NCI-H128 (cell line): Measurements from ENCODE around the gene STXBP5.
"Not testable (repeated sequence)": the region's sequence is repeated elsewhere in the genome, so short reads cannot be mapped to it uniquely, and the experiment has no call there.

Experiments used
- DNase-seq: peaks from one replicate; lab custom pipeline; 2025; ENCODE audit not compliant: unreplicated experiment; lab: John Stamatoyannopoulos, UW

The STXBP5 gene

DNA sequence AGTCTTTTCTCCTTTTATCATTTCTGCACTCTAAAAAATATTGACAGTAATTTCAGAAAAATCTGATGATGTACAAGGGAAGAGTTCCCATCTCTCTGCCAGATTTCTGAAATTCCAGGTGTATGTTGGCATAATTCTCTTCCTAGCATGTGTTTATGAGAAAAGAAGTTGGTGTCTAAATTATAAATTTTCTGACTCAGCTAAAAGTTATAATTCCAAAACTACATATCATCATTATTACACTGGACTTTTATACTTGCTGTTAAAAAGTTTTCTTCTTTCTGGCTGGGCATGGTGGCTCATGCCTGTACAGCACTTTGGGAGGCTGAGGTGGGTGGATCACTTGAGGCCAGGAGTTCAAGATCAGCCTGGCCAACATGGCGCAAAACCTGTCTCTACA is 168.6 kb downstream of the STXBP5 start:
- DNase-seq = no peak

GRCh38 chr6:147378819-147379218 is 174.6 kb downstream of the STXBP5 start:
- no peak for DNase-seq

GRCh38 chr6:147380841-147381240 is 176.6 kb downstream of the STXBP5 start:
- DNase-seq = not testable (repeated sequence)

GRCh38 chr6:147381712-147382111 is 177.5 kb downstream of the STXBP5 start:
- DNase-seq = no peak

GRCh38 chr6:147382945-147383554 is 178.8 kb downstream of the STXBP5 start:
- no peak for DNase-seq

DNA sequence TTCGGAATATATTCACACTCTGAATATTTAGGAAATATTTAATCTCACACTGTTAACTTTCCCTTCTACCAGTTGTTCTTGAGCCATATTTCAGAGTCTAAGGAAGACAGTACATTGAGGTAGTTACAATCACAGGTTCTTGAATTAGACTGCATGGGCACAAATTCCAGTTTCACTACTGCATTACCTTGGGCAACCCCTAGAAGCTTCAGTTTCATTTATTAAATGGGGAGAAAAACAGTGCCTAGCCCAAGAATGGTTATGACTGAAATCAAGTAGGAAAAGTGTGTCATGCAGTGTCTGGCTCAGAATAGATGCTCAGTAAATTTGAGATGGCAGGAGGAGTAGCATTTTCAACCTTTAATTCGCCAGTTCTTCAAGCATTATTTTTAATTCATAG is 179.8 kb downstream of the STXBP5 start:
- no peak for DNase-seq

GRCh38 chr6:147384737-147385710 is 180.8 kb downstream of the STXBP5 start:
- no peak for DNase-seq

DNA sequence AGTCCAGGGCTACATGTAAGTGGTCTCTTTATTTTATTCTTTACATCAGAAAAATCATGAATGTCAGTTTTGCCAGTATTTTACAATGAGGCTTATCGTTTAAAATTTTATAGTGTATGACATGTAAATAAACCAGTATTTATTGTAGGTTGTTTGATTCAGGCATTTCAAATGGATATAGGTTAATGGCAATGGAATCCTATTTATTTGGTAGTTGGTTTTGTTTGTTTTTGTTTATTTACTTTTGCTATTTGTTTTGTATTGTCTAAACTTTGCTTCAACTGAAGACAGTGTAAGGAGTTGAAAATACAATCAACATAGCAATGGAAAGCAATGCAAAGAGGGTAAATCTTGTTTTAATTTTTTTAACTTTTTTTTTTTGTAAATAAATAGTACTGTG is 185.2 kb downstream of the STXBP5 start:
- no peak for DNase-seq

DNA sequence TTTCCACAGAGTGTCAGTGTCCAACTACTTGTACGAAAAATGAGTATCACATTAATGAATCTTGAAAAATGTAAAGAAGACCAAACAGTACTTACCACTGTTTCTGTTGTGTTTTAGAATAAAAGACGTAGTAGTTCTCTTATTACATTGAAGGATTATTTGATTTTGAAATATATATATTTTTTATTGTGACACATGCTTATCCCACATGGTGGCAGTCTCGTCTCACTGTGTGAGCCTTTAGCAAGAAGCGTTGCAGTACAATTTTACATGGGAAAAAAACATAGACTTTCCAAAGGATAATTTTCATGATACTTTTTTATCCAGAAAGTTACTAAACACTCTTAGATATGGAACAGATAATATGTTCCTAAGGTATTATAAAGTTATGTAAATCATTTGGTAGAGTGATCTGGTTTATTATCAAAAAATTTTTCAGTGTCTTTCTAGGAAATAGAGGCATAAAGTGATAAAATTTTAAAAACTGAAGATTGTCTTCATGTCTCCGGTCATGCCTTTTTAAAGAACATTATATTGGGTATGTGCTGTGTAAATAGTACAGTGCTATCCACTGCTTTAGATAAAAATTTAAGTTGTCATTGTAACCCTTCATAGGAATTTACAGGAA is 186.8 kb downstream of the STXBP5 start:
- DNase-seq = no peak

DNA sequence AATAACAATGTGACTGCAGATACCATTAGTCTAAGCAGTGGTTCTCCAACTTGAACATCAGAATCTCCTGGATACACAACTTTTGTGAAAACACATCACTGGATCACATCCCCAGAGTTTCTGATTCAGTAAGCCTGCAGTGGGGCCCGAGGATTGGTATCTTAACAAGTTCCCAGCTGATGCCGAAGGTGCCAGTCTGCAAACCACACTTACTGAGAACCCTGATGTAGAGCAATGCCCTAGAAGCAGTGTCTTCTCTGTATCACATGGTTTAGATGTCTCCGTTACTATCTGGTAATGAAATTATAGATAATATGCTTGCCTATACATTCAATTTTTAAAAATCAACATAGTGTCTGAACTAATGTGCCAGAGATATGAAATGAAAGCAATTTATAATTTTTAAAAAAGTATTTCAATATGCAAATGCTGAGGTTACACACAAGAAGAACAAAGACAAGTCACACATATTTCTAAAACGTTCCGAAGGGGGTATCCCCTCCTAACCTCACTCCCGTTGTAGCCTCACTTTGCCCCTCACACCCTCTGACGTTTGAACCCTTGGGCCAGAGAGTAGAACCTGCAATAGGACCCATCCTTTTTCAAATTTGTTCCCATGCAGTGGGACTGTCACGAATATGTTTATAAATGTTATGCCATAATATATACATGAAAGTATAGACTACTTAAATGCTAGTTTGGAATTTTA is 188.9 kb downstream of the STXBP5 start:
- DNase-seq = no peak

GRCh38 chr6:147395158-147395557 is 190.9 kb downstream of the STXBP5 start:
- DNase-seq = no peak

DNA sequence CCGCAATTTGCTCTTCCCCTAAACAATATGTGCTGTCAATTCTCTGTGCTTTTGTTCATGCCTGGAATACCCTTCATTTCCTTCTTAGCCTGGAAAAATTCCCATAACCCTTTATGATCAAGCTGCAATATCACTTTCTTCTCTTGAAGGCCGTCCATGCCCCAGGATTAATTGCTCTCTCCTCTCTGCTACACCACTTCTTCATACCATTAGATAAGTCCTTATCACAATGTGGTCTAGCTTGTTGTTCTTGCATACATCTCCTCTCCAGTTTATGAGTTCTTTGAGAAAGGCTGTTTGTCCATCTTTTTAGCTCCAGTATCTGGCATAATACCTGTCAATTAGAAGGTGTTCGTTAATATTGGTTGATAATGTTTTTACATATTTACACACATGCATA is 193.1 kb downstream of the STXBP5 start:
- DNase-seq = no peak

DNA sequence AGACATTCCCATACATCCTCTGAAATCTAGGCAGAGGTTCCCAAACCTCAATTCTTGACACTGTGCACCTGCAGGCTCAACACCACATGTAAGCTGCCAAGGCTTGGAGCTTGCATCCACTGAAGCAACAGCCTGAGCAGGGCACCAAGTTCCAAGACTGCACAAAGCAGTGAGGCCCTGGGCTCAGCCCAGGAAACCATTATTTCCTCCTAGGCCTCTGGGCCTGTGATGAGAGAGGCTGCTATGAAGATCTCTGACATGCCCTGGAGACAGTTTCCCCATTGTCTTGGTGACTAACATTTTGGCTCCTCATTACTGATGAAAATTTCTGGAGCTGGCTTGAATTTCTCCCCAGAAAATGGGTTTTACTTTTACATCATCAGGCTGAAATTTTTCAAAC is 196.8 kb downstream of the STXBP5 start:
- DNase-seq = no peak

GRCh38 chr6:147401779-147402178 is 197.6 kb downstream of the STXBP5 start:
- DNase-seq = no peak

DNA sequence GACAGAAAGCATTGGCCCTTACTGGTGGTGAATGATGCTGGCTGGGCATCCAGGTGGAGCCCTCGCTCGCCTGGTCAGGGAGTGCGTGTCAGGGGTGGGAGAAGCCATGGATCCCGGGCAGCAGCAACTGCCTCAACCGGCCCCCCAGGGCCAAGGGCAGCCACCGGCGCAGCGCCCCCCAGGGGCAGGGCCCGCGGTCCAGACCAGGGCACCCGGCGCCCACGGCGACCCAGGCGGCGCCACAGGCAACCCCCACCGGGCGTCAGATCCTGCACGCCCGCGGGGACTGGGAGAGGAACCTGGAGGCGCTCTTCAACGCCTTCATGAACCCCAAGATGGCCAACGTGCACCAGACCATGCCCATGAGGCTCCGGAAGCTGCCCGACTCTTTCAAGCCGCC is 202.6 kb downstream of the STXBP5 start:
- no peak for DNase-seq

DNA sequence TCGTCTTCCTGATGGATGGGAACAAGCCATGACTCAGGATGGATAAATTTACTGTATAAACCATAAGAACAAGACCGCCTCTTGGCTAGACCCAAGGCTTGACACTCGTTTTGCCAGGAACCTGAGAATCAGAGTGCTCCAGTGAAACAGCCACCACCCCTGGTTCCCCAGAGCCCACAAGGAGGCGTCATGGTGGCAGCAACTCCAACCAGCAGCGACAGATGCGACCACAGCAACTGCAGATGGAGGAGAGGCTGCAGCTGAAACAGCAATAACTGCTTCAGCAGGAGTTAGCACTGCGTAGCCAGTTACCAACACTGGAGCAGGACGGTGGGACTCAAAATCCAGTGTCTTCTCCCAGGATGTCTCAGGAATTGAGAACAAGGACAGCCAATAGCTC is 203.4 kb downstream of the STXBP5 start:
- DNase-seq = no peak

GRCh38 chr6:147416622-147417021 is 212.4 kb downstream of the STXBP5 start:
- no peak for DNase-seq

GRCh38 chr6:147417954-147418353 is 213.7 kb downstream of the STXBP5 start:
- DNase-seq = no peak

GRCh38 chr6:147418523-147418922 is 214.3 kb downstream of the STXBP5 start:
- DNase-seq = no peak

DNA sequence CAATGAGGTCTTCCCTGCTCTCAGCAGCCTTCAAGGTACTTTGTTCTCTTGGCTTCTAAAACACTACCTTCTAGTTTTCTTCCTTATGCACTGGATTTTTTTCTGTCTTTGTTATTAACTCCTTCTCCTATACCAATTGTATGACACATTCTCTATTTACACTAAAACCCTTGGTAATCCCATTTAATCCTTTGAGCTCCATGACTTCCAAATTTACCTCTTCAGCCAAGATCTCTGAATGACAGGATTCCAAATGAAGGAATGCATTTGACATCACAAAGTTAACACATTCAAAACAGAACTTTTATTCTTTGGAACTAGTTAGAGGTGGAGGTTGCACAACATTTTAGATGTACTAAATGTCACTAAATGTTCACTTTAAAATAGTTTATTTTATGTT is 217.7 kb downstream of the STXBP5 start:
- DNase-seq = no peak

DNA sequence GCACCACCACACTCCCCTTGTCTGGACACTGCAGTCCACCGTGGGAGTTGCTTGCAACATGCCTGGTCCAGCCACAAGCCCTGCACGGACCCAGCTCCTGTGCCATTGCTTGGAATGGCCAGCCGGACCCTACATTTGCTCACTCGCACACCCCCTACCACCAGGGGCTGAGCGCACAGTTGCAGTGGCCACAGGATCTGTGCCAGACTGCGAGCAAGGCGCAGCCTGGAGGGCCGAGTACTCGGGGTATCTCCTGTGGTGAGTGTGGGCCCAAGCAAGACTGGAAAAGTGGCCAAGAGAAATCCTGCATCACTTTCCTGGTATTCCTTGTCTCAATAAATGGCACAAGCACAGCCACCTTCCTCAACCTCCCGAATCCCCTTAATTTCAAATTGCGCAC is 218.9 kb downstream of the STXBP5 start:
- no peak for DNase-seq
